DOHH2 (cell line): ENCODE data around the gene TRA2B.

Experiments used
- EZH2phosphoT487 ChIP-seq: fragments of 200-600 bp; sonication (generic); IDR thresholded peaks from 2 replicates; pipeline ENCODE4 v1.6.1; 2017; ENCODE audit warnings: borderline replicate concordance, mild to moderate bottlenecking, antibody characterized with exemption, low read length, moderate library complexity, mixed read lengths
- TF ChIP-seq, protein P1 (sequence below): fragments of 200-600 bp; sonication (generic); IDR thresholded peaks from one replicate; pipeline ENCODE4 v1.5.1; 2014; ENCODE audit warnings: antibody characterized with exemption, mild to moderate bottlenecking, low read depth, low read length; ENCODE audit not compliant: poor library complexity, severe bottlenecking

DNA sequence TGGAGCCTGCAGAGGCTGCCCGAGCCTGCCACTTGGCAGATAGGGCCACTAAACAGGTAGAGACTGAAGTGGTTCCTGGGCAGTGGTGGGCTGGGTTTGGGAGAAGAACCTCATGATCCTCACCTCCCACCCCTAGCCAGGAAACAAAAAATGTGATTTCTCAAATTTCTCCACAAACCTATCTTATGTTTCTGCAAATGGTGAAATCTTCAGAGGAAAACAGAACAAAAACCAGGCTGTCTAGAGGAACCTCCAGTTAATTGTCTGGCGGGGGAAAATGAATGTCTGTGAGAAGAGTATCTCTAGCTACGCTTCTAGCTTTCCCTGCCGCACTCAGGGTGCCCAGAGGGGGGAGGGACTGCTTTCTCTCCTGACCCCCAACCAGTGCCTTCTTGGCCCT is 55.9 kb downstream of the TRA2B start:
- TF ChIP-seq, protein P1, sequence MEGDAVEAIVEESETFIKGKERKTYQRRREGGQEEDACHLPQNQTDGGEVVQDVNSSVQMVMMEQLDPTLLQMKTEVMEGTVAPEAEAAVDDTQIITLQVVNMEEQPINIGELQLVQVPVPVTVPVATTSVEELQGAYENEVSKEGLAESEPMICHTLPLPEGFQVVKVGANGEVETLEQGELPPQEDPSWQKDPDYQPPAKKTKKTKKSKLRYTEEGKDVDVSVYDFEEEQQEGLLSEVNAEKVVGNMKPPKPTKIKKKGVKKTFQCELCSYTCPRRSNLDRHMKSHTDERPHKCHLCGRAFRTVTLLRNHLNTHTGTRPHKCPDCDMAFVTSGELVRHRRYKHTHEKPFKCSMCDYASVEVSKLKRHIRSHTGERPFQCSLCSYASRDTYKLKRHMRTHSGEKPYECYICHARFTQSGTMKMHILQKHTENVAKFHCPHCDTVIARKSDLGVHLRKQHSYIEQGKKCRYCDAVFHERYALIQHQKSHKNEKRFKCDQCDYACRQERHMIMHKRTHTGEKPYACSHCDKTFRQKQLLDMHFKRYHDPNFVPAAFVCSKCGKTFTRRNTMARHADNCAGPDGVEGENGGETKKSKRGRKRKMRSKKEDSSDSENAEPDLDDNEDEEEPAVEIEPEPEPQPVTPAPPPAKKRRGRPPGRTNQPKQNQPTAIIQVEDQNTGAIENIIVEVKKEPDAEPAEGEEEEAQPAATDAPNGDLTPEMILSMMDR: no peak
- no peak for TF ChIP-seq EZH2phosphoT487
